GM12891 (cell line): ENCODE data around the gene FLAD1.

ENCODE experiments used
- DNase-seq: peaks from one replicate; pipeline ENCODE4 v3.0.0; 2011; ENCODE audit warnings: low spot score; ENCODE audit not compliant: insufficient read length
- FAIRE-seq: peaks from 2 replicates; lab custom pipeline; 2011; peaks lifted over from hg19 to GRCh38; lab: Jason Lieb, UNC
- PAX5 ChIP-seq: IDR thresholded peaks from 2 replicates; pipeline ENCODE4 v1.6.1; 2011; ENCODE audit warnings: low read length, moderate library complexity, mild to moderate bottlenecking; ENCODE audit not compliant: insufficient read depth, severe bottlenecking
- POLR2A ChIP-seq: IDR thresholded peaks from 2 replicates; pipeline ENCODE4 v1.6.1; 2011; ENCODE audit warnings: low read depth, low read length, control low read depth
- POLR2AphosphoS5 ChIP-seq: IDR thresholded peaks from 2 replicates; pipeline ENCODE4 v1.6.1; 2011; ENCODE audit warnings: low read depth, low read length, control low read depth
- POU2F2 ChIP-seq: IDR thresholded peaks from 2 replicates; pipeline ENCODE4 v1.6.1; 2011; ENCODE audit warnings: low read depth, mild to moderate bottlenecking, control low read depth, low read length, moderate library complexity
- SPI1 ChIP-seq: IDR thresholded peaks from 2 replicates; pipeline ENCODE4 v1.6.1; 2011; ENCODE audit warnings: low read depth, low read length, control low read depth
- TAF1 ChIP-seq: IDR thresholded peaks from 2 replicates; pipeline ENCODE4 v1.6.1; 2011; ENCODE audit warnings: low read depth, low read length, control low read depth

The FLAD1 gene

DNA sequence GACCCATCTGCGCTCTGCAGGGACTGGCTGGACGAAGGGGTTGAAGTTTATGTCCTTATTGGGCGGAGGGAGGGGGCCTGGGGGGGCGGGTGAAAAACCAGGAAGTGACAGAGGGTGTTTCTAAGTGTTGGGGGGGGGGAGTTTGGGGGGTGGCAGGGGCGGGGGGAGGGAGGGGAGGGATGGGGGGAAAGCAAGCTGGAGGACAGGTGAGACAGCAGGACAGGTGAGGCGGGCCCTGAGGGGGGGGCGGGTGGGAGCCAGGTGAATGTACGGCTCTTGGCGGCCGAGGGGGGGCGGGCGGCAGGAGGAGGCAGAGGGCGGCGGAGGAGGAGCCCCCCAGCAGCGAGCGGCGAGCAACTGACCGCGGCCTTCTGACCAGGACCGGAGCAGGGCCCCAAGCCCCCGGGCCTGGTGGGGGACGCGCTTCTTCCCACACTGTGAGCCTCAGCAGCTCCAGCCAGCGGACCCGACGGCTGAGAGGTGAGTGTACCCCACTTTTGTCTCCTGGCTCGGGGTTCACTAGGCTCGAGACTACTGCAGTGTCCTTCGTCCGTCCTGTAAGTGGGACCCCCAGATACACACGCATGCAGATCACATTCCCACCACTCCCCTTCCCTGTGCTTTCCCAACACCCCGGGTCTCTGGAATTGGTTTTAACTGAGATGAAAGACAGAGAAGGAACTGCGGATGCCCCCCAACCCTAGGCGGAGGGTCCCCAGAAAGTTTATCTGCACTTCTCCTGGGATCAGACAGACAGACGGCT, 19.5 kb downstream of the FLAD1 start, which contains the start of gene ZBTB7B:
Gene ZBTB7B, plus strand, starts transcription at position 339 of the 763 bp plus-strand sequence. CDS start 11,859 bp downstream, outside the sequence.
- DNase-seq, result no peak
- TF ChIP-seq POLR2AphosphoS5 (no peak), POU2F2 (no peak), TAF1 (no peak)
- no peak for FAIRE-seq

DNA sequence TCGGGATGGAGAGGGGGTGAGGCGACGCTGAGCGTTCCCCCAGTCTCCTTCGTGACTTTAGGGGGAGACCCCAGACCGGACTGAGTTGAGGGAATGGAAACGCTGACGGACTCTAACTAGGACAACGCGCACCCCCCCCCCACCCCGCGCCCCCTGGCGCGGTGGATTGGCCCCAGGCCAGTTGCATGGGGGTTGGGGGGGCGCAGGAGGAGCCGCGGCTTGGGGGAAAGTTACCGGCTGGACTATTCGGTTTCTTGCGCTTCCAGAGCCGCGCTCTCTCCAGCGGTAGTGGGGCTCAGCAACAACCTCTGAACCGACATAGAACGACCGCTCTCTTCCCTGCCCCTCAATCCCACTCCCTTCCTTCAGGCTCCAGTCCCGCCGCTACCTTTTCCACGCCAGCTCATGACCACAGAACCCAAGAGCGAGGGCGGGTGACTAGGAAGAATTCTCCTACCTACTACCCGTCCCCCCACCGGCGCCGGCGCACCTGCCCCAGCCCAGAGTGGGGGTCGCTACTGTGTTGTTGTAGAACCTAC, 20.2 kb downstream of the FLAD1 start:
- no peak for TF ChIP-seq POLR2A
- no peak for TF ChIP-seq POLR2AphosphoS5
- no peak for TF ChIP-seq PAX5
- DNase-seq (no peak), FAIRE-seq (no peak)

DNA sequence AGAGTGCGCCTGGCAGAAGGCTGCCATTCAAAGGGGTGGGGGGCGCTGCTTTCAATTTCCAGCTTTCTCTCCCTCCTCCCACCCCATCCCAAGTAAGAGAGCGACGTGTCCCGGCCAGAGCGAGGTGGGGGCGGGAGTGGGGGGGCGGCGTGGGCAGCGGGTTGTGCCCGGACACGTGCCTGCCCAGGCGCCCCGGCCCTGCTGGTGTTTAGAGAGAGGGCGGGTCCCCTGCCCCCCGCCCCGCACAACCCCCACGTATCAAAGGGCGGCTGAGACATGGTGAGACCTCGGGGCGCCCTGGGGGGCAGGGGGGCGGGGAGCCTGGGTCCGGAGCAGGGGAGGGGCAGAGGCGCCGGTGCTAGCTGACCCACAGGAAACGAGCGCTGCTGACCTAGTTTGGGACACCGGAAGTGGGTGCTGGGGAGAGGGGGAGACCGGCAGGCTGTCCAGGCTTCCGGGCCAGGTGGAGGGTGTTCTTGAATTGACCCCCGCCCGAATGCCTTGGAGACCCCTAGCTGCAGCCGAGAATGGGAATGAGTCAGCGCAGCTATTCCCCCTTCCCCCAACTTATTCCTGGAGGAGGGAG, 20.7 kb downstream of the FLAD1 start:
- no peak for DNase-seq
- TF ChIP-seq POLR2A, result no peak
- TF ChIP-seq PAX5, result no peak
- no peak for TF ChIP-seq POU2F2
- no peak for FAIRE-seq

DNA sequence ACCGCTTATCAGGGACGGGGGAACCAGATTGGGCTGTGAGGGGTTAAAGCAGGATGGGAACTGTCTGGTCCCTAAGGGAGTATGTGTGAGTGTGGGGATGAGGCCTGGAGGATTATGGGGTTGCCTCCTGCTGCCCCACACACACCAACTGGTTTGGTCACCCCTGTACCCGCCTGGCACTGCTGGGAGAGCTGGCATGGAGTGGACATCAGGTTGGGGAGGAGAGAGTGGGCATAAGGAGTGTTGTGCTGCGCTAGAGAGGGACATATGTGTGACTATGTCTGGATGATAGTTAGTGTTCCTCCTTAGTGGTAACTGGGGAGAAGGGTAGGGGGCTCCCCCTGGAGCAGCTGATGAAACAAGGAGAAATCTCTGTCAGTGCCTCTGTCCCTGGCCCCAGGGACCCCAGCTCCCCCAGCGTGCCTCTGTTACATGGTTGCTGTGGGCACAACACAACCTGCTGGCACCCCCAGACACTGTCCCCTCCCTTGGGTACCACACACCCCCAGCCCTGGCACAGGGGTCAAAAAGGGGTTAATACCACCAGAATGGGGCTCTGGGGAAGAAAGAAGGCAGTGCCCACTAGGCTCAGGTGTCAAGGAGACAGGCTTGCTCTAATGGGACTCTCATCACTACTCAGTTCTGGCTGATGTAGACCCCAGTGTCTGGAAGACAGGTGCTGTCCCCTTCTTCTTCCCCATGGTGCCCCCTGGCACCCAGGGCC, 21.4 kb downstream of the FLAD1 start:
- TF ChIP-seq POLR2A (no peak), PAX5 (no peak), POU2F2 (no peak), SPI1 (no peak), TAF1 (no peak), POLR2AphosphoS5 (no peak)
- DNase-seq, result no peak
- FAIRE-seq, result peak; percentile 67

DNA sequence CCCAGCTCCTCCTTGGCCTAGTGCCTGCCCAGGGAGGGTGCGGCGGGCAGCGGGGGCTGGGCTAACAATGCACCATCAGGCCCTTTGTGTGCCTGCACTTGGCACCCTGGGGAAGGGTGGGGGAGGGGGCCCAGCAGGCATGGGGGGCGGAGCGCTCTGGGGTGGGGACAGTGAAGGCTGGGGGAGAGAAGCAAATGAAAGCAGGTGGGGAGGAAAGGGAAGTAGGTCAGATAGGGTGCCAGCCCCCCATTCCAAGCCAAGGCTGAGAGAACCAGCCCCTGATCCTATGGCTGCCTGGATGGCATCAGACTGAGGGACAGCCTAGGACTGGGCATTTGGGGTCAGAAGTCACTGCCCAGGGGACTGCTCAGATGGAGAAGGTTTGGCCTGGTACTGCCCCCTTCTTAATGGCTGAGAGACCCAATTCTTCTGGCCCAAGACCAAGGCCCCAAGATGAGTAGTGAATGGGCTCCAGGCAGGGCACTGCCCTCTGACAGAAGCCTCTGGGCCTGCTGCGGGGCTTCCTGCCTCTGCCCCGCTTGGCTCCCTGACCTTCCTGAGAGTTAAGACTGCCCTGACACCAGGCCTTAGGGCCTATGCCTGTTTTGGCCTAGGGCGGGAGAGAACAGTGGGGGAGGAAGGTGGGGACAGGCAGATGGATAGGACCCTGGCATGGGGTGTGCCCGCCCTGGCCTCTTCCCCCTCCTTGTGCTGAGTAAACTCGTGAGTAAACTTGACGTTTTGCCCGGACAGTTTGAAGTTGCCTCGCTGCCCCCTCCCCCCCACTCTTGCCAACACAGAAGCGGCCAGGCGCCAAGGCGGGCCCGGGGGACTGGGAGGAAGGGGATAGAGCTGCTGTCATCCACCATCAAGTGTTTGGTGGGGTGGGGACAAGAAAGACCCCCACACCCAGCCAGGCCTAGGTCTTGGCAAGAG, 22.2 kb downstream of the FLAD1 start:
- TF ChIP-seq POLR2AphosphoS5 (no peak), PAX5 (no peak), TAF1 (no peak), SPI1 (no peak), POU2F2 (no peak), POLR2A (no peak)
- DNase-seq, result no peak
- no peak for FAIRE-seq

DNA sequence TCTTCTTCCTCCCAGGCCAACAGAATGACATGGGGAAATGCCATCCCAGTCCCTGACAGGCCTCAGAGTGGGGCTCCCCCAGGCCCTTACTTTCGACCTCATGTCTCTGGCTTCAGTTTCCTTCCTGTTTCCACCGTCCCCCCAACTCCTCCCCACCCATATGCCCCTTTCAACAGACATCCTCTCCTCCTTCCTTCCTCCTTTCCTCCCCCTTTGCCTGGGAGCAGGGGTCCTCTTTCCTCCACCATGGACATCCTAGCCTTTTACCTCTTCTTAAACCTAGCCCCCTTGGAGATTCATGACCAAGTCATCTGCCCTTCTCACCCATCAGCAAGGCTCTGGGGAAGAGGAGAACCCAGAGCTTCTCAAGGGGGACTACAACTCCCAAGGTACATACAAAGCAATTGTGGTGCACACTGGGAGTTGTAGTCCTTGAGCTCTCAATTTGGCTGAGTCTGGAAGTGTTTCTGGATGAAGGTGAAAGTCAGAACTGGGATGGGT, 23.5 kb downstream of the FLAD1 start:
- DNase-seq (no peak), FAIRE-seq (peak; percentile 88)

DNA sequence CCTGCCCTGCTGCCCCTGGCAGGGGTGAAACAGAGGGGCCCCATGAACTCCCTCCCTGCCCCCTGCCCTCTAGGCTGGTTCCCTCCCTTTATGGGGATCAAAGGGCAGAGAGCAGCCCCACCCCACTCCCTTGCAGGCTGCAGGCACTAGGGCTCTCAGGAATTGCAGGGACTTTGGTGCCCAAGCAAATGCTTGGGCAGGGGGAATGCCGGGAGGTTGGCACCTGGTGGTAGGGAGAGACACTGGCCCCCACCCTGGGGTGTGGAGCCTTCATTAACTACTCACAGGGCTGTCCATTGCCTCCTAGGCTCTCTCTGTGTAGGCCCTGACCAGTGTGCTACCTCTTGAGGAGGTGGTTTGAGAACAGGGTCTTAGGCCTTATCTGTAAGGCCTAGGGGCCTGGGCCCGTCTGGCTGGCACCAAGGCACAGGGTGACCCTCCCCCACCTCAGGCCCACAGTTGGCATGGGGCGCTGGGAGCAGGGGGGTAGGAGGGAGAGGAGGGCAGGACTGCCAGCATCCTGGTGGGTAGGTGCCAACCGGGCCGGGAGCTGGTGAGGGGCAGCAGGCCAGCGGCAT, 24.2 kb downstream of the FLAD1 start:
- DNase-seq (no peak), FAIRE-seq (no peak)
- TF ChIP-seq SPI1, result no peak
- no peak for TF ChIP-seq POU2F2
- no peak for TF ChIP-seq PAX5
- no peak for TF ChIP-seq TAF1
- no peak for TF ChIP-seq POLR2AphosphoS5
- no peak for TF ChIP-seq POLR2A

More for the DNA sequence above, 23.5 kb downstream of the FLAD1 start:
- TF ChIP-seq TAF1, result no peak
- no peak for TF ChIP-seq SPI1
- TF ChIP-seq PAX5, result no peak
- no peak for TF ChIP-seq POLR2AphosphoS5
- no peak for TF ChIP-seq POLR2A
- TF ChIP-seq POU2F2, result no peak

DNA sequence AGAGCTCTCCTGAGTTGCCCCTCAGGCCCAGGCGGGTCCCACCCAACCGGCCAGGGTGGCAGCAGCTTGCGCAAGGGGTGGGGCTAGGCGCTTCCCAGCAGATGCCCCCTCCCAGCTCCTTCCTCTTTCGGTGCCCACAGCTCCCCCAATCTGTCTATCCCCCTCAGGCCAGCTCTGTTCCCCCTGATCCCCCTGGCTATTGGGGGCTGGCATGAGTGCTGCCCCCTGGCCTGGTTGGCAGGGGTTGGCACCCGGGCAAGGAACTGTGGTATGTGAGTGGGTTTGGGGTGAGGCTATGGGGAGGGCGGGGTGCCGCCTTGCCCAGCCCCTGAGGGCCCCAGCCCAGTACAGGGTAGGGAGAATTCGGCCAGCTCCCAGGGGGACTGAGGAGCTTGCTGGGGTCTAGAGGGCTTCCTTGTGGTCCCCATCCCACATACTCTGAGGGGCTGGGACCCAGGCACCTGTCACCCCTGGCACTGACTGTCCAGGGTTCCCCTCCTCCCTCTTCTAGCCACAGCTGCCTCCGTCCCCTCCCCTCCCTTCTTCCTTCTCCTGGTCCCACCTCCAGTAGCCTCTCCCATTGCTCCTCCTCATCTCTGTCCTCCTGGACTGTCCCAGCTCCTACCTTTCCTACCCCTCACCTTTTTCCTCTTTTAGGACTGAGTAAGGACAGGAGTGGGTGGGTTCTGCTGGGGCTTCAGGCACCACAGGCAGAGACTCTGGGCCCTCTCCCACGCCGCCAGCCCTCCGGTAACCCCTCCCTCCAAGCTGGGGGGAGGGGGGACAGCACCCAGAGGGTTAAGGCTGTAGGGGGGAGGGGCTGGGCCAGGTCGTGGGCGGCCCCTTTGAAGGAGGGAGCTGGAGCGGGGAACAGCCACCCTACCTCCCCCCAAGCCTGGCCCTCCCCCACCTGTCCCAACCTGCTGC, 25.1 kb downstream of the FLAD1 start:
- DNase-seq (no peak), FAIRE-seq (no peak)
- TF ChIP-seq PAX5, result no peak
- TF ChIP-seq POLR2A, result no peak
